ENCODE results near the gene DPP7.
"Not testable (repeated sequence)": the region's sequence is repeated elsewhere in the genome, so short reads cannot be mapped to it uniquely, and the experiment has no call there.

The DPP7 gene

DNA sequence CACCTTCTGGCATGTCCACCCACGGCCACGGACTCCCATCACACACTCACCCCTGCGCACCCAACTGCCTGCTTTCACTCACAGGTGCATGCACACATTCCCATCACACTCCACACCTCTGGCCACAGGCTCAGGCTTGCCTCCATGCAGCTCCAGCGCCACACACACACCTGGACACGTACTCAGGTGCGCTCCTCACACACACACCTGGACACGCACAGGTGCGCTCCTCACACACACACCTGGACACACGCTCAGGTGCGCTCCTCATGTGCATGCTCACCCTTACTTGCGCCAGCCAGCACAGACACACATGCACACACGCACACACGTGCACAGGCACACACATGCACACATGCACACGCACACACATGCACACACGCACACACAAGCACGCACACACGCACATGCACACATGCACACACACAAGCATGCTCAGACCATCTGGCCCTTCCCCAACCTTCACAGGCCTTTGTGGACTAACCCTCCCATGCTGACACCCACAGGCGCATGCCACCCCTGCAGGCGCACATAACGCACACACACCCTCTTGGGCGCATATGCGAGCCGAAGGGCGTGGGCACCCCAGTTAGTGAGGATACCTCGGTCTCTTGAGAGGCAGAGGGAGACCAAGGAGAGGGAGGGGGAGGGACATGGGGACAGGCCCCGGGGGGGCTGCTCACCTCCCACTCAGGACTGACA is 32.7 kb upstream of the DPP7 start:
- DNase-seq = no peak

DNA sequence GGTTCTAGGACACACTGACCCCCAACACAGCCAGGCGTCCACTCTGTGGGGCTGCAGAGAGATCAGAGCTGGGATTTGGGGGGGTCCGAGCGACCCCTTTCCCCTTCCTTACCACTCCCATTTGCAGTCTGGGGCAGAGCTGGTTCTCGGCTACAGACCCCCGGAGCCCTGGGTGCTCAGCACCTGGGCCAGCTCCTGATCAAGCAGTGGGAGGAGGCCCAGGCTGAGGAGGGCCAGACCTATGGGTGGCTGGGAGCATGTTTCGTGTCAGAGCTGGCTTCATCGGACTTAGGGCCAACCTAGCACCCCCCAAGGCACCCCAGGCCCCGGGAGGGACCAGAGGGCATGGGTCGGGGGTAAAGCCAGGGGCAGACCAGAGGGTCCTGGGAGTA is 32.0 kb upstream of the DPP7 start:
- DNase-seq = no peak

DNA sequence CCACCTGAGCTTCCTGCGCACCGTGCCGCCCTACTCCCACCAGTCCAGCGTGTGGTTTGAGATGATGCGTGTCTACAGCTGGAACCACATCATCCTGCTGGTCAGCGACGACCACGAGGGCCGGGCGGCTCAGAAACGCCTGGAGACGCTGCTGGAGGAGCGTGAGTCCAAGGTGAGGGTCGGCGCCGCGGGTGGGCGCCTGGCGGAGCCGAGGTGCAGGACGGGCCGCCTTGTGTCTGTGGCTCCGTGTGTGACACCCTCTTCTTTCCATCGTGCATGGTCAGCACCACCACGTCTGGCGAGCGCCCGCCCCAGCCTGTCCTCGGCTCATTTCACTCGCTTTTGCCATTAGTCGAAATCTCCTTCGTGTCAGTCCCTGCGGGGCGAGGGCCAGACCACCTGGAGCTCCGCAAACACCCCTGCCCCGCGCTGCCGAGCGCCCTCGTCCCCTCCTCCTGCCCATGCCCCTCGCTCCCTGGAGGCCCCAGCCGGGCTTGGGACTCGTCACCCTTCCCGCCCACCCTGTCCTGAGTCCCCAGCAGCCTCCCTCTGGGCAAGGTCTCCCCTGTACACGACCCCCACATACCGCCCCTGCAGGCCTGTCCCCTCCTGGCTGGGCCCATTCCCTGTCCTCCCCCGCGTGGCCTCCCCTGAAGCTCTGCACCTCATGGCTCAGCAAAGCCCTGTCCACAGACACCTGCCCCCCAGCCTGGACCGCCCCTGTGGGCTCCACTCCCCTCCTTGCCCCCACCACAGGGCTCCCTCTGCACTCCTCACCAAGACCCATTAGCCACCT is 31.4 kb upstream of the DPP7 start:
- no peak for DNase-seq

DNA sequence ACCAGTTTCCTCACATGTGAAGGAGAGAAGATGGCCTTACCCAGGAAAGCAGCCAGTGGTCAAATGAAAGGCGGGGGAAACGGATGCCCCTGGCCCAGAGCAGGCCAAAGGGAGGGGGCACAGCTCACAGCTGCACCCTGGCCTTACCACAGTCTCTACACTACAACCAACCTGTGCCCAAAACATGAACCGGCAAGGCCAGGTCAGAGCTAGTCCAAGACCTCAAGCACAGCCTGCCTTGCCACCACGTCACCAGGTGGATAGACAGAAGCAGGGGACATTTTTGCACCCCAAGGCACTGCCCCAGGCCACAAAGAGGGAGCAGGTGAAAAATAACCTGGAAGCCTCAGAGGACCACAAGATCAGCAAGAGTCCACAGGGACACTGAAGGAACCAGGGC is 28.9 kb upstream of the DPP7 start:
- DNase-seq = no peak

DNA sequence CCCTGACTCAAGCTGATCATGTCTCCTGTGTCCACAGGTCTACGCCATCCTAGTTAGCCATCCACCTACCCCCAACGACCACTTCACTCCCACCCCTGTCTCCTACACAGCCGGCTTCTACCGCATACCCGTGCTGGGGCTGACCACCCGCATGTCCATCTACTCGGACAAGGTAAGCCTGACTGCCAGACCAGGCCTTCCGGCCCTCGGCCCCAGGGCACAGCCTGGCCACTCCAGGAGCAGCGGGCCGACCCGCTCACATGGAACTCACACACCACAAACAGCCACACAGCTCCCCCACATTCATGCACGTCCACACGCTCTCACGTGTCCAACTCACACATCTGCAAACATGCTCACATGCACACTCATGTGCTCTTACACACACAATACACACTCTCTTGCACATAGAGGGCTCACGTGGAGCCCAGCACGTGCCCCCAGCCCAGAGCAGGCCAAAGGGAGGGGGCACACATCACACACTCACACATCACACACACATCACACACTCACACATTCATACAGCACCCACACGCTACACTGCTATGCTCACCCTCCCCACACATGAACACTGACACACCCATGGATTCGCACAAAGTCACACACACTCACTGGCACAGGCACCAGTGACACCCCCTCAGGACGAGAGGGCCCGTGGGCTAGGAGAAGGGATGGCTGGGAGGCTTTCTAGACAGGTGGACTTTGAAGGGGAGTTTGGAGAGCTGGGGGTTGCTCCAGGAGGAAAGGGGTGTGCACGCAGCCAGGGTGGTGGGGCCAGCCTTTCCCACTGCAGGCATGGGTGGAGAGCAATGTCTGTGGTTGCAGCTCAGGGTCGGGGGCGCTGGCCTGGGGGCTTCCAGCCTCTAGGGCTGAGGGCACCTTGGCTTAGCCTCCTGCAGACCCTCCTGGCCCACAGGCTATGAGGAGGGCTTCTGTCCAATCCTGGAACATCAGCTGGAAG is 27.7 kb upstream of the DPP7 start:
- no peak for DNase-seq

DNA sequence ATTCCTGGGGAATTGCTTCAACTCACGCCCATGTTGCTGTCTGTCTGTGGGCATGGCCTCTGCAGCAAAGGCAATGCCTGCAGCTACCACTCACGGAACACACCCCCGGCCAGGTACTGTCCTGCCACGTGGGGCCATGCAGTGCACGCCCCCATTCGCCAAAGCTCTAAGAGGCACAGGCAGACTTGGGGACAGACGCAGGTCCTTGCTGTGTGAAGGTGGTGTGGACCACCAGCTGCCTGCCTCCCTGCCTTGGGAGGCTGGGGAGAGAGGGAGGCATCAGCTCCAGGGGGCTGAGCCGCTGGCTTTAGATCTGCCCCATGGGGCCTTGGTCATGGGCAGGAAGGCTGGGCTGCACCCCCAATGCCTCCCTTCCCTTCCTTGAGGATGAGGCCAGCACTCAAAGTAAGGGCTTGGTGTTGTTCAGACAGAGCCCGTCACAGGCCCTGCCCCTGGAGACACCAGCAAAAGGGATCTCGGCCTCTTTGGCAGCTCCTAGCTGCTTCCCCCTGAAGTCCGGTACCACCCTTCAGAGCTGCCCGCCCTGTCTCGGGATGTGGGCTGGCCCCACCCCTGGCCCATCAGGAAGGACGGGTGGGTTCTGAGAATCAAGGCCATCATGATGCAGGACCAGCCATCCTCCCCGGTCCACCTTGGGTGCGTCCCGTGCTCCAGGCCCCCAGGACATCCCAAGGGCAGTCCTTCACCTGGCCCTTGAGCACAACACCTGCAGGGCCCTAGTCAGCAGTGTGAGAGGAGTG is 26.7 kb upstream of the DPP7 start:
- DNase-seq = no peak

DNA sequence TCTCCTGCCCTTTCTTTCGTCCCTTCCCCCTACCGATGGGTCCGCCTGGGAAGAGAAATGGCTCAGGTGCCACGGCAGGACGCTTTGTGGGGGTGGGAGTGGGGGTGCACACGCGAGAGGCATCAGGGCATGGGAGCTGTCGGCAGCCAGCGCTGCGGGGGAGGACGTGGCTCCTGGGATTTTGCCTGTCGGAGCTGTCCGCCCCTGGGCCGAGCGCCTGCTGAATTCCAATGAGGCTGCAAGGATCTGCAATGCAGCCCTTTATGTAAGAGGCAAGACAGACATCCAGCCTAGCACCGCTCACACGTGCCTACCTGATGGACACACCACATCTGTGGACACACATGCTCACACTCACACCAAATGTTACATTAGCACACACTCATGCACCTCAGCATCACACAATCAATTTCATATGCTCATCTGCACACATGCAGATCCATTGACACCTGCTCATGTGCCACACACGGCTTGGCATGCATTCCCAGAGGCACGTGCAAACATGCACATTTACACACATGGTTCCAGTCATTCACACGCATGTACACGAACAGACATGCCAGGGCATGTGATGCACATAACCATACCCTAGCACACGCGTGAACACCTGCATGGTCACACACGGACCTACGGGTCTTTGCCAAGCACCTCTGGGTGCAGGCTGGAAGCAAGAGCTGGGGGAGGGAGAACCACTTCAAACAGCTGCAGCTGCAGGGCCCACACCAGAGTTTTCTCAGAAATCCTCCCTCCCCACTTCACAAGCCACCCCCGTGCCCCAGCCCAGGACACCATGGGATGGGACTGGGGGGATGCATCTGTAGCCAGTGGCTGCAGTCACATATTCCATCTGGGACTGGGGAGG is 25.8 kb upstream of the DPP7 start:
- no peak for DNase-seq

DNA sequence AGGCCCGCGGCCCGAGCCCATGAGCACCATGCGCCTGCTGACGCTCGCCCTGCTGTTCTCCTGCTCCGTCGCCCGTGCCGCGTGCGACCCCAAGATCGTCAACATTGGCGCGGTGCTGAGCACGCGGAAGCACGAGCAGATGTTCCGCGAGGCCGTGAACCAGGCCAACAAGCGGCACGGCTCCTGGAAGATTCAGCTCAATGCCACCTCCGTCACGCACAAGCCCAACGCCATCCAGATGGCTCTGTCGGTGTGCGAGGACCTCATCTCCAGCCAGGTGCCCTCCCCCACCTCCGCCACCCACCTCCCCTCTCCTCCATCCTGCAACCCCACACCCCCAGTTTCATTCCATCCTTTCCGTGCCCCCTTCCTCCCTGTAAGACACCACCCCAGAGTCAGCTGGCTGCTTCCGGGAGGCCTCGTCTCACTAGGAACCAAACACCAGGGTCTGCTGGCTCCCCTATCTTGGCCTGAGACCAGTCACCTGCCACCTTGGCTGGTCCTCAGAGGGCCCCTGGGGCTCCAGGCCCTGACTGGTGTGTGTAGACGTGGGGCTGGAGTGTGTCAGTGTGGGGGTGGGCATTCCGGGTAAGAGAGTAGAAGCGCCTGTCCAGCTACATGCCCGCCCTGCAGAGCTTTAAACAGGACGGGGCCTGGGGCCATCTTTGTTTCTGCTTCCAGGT is 25.1 kb upstream of the DPP7 start:
- DNase-seq = no peak

DNA sequence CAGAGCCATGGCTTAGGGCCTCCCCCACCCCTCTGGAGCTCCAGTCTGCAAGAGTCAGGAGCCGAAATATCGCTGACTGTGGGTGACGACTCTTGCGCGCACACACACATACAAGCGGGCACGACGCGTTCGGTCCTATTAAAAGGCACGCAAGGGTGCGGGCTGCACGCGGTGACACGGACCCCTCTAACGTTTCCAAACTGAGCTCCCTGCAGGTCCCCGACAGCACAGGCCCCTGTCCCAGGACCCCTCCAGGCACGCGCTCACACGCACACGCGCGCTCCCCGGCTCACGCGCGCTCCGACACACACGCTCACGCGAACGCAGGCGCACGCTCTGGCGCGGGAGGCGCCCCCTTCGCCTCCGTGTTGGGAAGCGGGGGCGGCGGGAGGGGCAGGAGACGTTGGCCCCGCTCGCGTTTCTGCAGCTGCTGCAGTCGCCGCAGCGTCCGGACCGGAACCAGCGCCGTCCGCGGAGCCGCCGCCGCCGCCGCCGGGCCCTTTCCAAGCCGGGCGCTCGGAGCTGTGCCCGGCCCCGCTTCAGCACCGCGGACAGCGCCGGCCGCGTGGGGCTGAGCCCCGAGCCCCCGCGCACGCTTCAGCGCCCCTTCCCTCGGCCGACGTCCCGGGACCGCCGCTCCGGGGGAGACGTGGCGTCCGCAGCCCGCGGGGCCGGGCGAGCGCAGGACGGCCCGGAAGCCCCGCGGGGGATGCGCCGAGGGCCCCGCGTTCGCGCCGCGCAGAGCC is 24.4 kb upstream of the DPP7 start, which contains the start of gene GRIN1:
Gene GRIN1, plus strand, starts transcription at position 433 of the 746 bp plus-strand sequence. CDS start 333 bp downstream, outside the sequence.
- no peak for DNase-seq

DNA sequence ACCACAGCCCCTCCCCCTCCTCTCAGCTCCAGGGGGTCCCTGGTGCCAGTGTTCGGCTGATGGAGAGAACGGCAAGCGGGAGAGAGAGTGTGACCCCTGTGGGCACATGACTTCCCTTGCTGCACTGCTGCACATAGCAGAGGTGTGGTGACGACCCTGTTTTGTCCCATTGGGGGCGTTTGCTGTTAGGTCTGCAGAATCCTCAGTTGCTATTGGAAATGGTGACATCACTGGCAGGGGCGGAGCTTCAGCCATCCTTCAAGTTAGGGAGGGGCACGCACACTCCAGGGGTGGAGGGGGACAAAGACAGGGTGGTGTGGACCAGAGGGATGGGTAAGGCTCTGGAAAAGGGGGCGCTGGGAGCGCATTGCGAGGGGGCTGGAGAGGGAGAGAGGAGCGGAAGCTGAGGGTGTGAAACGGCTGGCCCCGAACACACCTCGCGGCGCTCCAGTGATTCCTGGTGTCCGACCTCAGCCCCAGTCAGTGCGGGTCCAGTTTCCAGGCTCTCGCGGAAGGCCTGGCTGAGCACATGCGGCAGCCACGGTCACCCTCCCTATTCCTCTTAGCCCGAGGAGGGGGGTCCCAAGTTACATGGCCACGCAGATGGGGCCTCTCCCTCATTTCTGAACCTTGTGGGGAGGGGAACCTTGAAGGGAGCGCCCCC is 23.7 kb upstream of the DPP7 start:
- DNase-seq = no peak

DNA sequence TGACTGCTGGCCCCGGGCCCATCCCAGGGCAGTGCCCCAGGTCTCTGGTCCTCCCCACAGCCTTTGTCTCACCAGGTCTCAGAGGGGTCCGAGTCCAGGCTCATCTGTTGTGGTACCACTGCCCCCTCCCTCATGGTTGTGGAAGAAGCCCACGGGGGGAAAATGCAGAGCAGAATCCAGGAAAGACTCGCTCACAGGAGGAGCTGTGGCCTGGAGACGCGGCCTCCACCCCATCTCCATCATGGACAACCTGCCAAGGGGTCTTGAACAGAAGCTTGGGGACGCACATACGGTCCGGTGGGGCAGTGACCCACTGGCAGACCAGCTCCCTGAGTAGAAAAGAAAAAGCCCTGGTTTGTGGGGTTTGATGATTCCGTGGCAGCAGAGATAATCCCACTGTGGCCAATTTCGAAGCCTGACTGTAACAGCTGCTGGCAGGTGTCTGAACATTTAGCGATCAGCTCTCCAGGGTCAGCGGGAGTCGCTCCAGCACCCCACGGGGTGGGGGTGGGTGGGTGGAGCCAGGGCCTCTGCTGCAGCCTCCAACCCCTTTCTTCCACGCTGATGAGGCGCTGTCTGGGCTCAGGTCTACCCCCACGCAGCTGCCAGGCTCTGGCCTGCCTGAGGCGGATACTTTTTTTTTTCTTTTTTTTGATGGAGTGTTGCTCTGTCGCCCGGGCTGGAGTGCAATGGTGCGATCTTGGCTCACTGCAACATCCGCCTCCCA is 22.5 kb upstream of the DPP7 start:
- no peak for DNase-seq

DNA sequence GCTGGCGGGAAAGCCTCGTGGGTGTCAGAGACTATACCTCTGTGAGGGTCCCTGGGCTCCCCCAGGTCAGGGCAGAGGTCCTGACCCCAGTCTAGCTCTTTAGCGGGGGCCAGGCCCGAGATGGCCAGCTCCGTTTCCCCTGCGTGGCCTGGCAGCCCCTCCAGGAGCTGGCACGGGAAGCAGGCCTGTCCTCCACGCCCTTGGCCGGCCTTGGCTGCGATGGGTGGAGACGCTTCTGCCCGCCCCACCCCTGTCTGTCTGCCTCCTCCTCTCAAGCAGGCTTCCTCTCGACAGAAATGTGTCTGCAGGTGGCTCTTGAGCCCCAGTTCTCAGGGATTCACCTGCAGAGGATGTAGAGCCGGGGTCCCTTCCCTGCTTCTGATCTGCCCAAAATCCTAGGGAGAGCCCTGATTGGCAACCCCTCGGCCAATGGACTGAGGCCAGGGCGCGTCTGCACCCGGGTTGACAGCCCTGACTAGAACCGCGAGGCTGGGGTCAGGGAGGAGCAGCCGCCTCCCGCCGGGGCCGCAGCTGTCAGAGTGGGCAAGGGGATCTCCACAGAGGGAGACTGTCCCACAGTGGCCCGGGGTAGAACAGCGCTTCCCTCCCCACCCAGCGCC is 21.8 kb upstream of the DPP7 start:
- no peak for DNase-seq

DNA sequence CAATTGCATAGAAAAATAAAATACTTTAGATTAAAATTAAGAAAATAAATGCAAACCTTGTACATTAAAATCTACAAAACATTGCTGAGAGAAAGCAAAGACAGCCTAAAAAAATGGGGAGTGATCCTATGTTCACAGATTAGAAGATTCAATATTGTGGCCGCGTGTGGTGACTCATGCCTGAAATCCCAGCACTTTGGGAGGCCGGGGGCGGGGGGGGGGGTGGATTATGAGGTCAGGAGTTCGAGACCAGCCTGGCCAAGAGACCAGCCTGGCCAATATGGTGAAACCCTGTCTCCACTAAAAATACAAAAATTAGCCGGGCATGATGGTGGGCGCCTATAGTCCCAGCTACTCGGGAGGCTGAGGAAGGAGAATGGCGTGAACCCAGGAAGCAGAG is 20.6 kb upstream of the DPP7 start:
- not testable (repeated sequence) for DNase-seq

DNA sequence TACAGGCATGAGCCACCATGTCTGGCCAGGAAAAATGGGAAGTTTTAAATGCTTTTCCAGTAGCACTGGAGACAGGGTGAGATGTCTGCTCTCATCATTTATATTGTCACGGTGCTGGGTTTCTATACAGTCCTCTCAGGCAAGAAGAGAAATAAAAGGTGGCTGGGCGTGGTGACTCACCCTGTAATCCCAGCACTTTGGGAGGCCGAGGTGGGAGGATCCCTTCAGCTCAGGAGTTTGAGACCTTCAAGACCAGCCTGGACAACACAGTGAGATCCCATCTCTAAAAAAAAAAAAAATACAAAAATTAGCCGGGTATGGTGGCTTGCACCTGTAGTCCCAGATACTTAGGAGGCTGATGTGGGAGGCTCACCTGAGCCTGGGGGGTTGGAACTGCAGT is 19.7 kb upstream of the DPP7 start:
- DNase-seq = no peak

DNA sequence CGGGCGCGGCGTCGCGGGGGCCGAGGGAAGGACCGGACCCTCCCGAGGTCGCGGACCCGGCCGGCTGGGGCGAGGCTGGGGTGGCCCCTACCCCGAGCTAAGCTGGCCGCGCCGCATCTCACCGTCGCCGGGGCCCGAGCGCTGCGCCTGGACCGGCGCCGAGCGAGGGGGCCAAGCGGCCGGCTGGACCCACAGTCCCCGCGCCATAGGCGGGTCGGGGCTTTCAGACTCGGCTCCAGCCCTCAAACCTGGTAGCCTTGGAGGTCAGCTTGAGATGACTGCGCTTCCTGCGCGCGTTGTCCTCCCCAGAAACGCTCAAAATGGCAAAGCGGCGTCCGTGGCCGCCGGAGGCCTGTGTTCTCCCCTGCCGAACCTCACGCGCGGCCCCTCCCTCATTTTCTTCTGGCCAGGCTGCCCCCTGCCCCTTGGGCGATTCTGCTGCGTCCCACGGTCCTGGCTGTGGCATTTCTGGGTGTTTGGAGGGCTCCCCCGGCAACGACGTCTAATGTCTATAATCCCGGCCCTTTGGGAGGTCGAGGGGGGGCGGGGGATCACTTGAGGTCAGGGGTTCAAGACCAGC is 15.7 kb upstream of the DPP7 start:
- no peak for DNase-seq

DNA sequence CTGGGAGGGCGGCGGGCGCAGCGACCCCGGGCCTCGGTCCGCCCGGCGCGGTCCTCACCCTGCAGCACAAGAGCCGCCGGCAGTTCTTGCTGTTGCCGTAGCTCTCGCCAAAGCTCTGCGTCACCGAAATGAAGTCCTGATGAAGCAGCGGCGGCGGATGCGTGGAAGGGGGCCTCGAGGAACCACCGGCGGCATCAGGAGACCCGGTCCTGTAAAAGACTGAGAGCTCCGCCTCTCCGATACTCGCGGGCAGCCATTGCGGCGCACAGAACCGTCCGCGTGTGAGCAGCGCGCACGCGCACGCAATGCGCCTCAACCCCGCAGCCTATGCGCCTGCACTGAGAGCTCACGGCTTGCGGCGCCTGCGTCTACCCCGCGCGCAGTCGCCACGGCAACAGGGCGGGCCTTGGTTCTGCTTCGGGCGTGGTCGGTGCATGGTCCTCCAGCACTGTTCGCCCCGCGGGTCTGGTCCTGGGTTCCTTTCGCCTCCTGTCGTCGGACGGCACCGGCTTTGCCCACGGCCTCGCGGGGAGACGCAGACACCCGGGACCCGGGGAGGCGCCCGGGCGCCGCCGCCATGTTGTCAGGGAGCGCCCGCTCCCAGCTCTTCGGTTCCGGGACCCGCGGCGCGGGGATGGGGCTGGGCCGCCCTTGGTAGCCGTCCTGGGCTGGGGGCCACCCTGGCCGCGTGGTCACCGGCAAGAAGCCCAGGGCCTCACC is 15.1 kb upstream of the DPP7 start:
- peak; percentile 88 for DNase-seq

DNA sequence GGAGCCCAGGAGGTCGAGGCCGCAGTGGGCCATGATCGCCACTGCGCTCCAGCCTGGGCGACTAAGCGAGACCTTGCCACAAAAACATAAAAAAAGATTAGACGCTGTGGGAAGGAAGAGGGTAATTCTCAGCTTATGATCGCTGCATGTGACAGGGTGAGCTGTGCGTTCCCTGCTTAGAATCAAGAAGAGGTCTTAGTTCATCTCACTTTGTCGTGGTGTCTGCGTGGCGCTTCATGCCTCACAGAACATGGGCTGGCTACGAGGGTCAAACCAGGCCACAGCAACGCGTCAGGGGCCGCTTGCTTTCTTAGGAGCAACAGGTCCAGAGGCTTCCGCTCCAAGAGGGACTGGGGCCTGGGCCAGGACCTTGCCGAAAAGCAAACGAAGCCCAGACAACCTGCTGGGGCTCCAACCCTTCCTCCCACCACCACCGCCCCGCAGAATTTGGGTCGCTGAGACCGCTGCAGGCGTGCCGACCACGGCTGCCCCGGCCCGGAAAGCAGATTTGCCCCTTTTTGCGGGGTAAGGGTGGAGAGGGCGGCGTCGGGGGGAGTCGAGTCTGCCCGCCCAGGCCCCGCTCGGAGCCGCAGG is 14.4 kb upstream of the DPP7 start:
- DNase-seq = no peak

Data from fibroblast of upper back skin (primary cell).